ENCODE data around the gene EIPR1.
"Not testable (repeated sequence)": the region's sequence is repeated elsewhere in the genome, so short reads cannot be mapped to it uniquely, and the experiment has no call there.

The EIPR1 gene

GRCh38 chr2:3184167-3184566 is 193.5 kb downstream of the EIPR1 start:
- TF ChIP-seq CTCF (conservative IDR thresholded peaks at IDR 0.05; ENCODE audit: low read depth, low read length) = no peak
- H3K4me3 ChIP-seq (ENCODE audit: low read length) = no peak overlapping the region
- DNase-seq (ENCODE audit: low read depth) = no peak

DNA sequence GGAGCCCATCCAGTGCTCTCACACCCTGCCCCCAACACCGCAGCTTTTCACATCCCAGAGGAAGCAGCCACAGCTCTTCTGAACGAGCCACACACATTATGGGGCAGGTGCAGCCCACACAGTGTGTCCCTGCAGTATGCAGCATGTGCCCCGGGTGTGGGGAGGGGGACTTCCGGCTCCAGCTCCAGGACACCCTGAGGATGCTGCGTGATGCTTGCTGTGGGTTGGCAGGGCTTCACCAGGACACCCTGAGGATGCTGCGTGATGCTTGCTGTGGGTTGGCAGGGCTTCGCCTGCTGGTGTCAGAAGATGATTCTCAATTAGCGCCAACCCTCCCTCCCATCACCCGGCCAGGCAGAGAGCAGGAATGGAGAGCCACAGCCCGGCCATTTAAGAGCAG is 193.9 kb downstream of the EIPR1 start:
- TF ChIP-seq CTCF (conservative IDR thresholded peaks at IDR 0.05; ENCODE audit: low read depth, low read length) = no peak
- no peak overlapping the region for H3K4me3 ChIP-seq (ENCODE audit: low read length)
- no peak for DNase-seq (ENCODE audit: low read depth)

DNA sequence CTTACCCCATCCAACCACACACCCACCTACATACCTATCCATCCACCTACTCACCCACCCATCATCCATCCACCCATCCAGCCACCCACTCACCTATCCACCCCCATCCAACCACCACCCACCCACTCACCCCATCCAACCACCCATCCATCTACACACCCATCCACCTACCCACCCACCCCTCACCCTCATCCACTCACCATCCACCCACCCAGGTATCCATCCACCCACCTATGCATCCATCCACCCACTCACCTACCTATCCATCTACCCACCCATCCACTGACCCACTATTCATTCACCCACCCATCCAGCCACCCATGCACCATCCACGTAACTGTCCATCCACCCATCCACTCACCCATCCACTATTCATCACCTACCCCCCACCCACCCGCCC is 194.8 kb downstream of the EIPR1 start:
- no peak overlapping the region for H3K4me3 ChIP-seq (ENCODE audit: low read length)
- no peak for DNase-seq (ENCODE audit: low read depth)
- no peak for TF ChIP-seq CTCF (conservative IDR thresholded peaks at IDR 0.05; ENCODE audit: low read depth, low read length)

DNA sequence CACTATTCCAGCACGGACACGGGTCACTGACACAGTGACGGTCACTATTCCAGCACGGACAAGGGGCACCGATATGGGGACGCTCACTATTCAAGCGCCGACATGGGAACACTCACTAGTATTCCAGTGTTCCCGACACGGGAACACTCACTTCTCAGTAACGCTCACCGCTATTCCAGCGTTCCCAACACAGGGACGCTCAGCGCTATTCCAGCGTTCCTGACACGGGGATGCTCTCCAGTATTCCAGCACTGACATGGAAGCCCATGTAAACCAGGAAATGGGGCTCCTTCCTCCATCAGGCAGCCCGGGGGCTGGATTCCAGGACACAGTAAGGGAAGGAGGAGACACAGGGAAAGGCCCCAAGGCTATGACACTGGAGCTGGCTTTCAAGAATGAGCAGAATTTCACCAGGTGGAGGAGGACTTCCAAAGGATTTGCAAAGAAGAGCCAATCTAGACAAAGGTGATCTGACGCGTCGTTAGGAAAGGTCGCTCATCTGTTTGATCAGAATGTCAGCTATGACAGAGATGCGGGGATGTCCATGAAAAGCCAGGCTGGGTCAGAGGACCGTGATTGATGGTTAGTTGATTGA is 196.1 kb downstream of the EIPR1 start:
- no peak for DNase-seq (ENCODE audit: low read depth)
- H3K4me3 ChIP-seq (ENCODE audit: low read length) = no peak overlapping the region
- no peak for TF ChIP-seq CTCF (conservative IDR thresholded peaks at IDR 0.05; ENCODE audit: low read depth, low read length)

DNA sequence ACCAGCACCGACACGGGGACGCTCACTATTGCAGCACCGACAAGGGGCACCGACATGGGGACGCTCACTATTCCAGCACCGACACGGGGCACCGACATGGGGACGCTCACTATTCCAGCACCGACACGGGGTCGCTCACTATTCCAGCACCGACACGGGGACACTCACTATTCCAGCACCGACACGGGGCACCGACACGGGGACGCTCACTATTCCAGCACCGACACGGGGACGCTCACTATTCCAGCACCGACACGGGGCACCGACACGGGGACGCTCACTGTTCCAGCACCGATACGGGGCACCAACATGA is 196.8 kb downstream of the EIPR1 start:
- not testable (repeated sequence) for DNase-seq (ENCODE audit: low read depth); H3K4me3 ChIP-seq (ENCODE audit: low read length)

DNA sequence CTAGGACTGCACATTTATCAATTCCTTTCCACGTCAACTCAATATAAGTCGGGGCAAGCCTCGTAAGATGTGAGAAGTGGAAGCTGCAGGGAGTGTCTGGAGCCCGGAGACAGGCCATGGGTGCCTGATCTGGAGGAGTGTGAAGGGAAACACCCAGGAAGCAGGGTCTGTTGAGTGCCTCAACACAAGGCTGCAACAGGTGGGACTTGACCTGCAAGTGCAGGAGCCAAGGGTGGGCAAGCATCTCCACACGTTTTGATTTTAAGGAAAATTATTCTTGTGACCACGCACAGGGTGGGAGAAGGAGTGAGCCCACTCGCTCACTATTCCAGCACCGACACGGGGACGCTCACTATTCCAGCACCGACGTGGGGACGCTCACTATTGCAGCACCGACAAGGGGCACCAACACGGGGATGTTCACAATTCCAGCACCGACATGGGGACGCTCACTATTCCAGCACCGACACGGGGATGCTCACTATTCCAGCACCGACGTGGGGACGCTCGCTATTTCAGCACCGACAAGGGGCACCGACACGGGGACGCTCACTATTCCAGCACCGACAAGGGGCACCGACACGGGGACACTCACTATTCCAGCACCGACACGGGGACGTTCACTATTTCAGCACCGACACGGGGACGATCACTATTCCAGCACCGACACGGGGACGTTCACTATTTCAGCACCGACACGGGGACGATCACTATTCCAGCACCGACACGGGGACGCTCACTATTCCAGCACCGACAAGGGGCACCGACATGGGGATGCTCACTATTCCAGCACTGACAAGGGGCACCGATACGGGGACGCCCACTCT is 197.3 kb downstream of the EIPR1 start:
- TF ChIP-seq CTCF (conservative IDR thresholded peaks at IDR 0.05; ENCODE audit: low read depth, low read length) = no peak
- no peak overlapping the region for H3K4me3 ChIP-seq (ENCODE audit: low read length)
- no peak for DNase-seq (ENCODE audit: low read depth)

DNA sequence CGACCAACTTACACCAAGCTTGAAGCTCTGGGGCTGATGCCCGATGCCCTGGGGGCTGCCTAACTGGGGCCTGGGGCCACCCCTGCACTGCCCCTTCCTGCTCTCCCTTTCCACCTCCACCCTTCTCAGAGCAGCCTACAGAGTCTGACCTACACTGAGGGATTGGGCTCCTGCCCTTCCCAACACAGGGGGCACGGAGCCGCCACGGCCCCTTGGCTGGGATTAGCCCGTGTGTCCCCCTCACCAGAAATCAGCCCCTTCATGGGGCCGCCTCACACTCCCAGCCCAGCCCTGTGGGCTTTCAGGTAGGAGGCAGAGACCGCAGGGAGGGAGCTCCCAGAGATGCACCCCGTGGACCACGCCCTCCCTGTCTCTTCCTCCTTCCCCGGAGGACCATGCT is 198.0 kb downstream of the EIPR1 start:
- no peak for DNase-seq (ENCODE audit: low read depth)
- TF ChIP-seq CTCF (conservative IDR thresholded peaks at IDR 0.05; ENCODE audit: low read depth, low read length) = no peak
- H3K4me3 ChIP-seq (ENCODE audit: low read length) = no peak overlapping the region

Measured in retinal pigment epithelial cell (primary cell).